Endothelial cell (in vitro differentiated cells): ENCODE results near the gene B3GLCT. TPM values are rescaled to one million over a fixed set of nuclear protein-coding genes. Genes with fewer than 3 reads are reported as not detected.

Experiments
- DNase-seq: peaks from one replicate; pipeline ENCODE4 v3.0.0; 2021; ENCODE audit warnings: low spot score
- H3K27ac Mint-ChIP-seq: one replicate; pipeline ENCODE4 v1.8.0; 2021; ENCODE audit warnings: mixed read lengths, inconsistent platforms; ENCODE audit not compliant: unreplicated experiment
- H3K27me3 Mint-ChIP-seq: one replicate; pipeline ENCODE4 v1.8.0; 2021; ENCODE audit warnings: mild to moderate bottlenecking, moderate library complexity, mixed read lengths, inconsistent platforms; ENCODE audit not compliant: unreplicated experiment
- H3K36me3 Mint-ChIP-seq: one replicate; pipeline ENCODE4 v1.8.0; 2021; ENCODE audit warnings: mild to moderate bottlenecking, low read depth, mixed read lengths, inconsistent platforms; ENCODE audit not compliant: unreplicated experiment
- H3K4me1 Mint-ChIP-seq: one replicate; pipeline ENCODE4 v1.8.0; 2021; ENCODE audit warnings: mild to moderate bottlenecking, mixed read lengths, inconsistent platforms; ENCODE audit not compliant: unreplicated experiment
- H3K4me3 Mint-ChIP-seq: one replicate; pipeline ENCODE4 v1.8.0; 2021; ENCODE audit warnings: mild to moderate bottlenecking, mixed read lengths, inconsistent platforms; ENCODE audit not compliant: unreplicated experiment
- H3K9me3 Mint-ChIP-seq: one replicate; pipeline ENCODE4 v1.8.0; 2021; ENCODE audit warnings: mixed read lengths, inconsistent platforms; ENCODE audit not compliant: unreplicated experiment
- total RNA-seq: library from RNA; stranded (reverse); fragmentation: NEBNext Ultra II Directional; extraction: Animal tissue kit (Norgen Biotek cat#: 25700); gene quantifications from one replicate; pipeline ENCODE4 v1.2.1, GENCODE V29; 2021; ENCODE audit not compliant: unreplicated experiment
- TF ChIP-seq, protein P1 (sequence below): fragments of 200-600 bp; sonication (generic); IDR thresholded peaks from one replicate; pipeline ENCODE4 v1.5.0; 2021; ENCODE audit warnings: antibody characterized with exemption; ENCODE audit not compliant: unreplicated experiment

Gene B3GLCT
- total RNA-seq, 1 donor from 2014 or later: 9.8 TPM

- no peaks in the 10 kb centered on the region for H3K36me3 Mint-ChIP-seq
- no peak overlapping the region for H3K27ac Mint-ChIP-seq
These were observed 25.3 kb downstream of the B3GLCT start for GRCh38 chr13:31224963-31225559.

DNA sequence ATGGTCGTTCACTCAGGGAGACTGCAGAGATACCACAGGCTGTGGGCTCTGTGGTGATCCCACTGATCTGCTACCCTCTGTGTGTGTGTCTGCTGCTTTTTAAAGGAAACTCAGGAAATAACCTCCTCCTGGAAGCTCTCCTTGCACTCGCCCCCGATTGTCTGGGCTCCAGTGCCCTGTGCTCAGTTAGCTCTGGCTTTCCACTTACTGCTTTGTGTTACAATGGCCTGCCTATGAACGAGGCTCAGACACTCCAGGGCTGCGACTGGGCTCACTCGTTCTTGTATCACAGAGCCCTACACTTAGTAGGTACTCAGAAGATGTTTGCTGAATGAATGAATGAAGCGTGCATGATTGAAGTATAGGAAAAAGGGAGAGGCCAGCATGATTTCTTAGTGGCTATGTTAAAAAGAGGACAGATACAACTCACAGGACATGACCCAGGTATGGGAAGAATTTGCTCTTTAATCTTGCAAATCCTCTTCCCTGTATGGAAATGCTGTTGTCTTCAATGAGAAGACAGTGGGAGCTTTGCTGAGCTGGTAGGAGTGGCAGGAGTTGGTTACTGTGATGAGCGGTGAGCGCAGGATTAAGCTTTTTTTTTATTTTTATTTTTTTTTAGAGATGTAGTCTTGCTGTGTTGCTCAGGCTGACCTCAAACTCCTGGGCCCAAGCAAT, 26.4 kb downstream of the B3GLCT start:
- H3K4me3 Mint-ChIP-seq: no peak overlapping the region
- peaks cover 41% of the 10 kb centered on the region for H3K4me1 Mint-ChIP-seq
- peak; percentile 28 for DNase-seq
- no peaks in the 10 kb centered on the region for H3K9me3 Mint-ChIP-seq
- peak overlapping the region; percentile 91 for H3K27ac Mint-ChIP-seq
- peaks cover 3% of the 10 kb centered on the region for H3K27me3 Mint-ChIP-seq
- H3K36me3 Mint-ChIP-seq: no peaks in the 10 kb centered on the region
- TF ChIP-seq, protein P1, sequence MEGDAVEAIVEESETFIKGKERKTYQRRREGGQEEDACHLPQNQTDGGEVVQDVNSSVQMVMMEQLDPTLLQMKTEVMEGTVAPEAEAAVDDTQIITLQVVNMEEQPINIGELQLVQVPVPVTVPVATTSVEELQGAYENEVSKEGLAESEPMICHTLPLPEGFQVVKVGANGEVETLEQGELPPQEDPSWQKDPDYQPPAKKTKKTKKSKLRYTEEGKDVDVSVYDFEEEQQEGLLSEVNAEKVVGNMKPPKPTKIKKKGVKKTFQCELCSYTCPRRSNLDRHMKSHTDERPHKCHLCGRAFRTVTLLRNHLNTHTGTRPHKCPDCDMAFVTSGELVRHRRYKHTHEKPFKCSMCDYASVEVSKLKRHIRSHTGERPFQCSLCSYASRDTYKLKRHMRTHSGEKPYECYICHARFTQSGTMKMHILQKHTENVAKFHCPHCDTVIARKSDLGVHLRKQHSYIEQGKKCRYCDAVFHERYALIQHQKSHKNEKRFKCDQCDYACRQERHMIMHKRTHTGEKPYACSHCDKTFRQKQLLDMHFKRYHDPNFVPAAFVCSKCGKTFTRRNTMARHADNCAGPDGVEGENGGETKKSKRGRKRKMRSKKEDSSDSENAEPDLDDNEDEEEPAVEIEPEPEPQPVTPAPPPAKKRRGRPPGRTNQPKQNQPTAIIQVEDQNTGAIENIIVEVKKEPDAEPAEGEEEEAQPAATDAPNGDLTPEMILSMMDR: no peak

More at GRCh38 chr13:31224963-31225559, 25.3 kb downstream of the B3GLCT start:
- TF ChIP-seq, protein P1: no peak
- Mint-ChIP-seq H3K9me3 (no peaks in the 10 kb centered on the region), H3K4me3 (no peak overlapping the region), H3K4me1 (peaks cover 41% of the 10 kb centered on the region), H3K27me3 (peaks cover 3% of the 10 kb centered on the region)
- DNase-seq: no peak

- no peak for DNase-seq
- Mint-ChIP-seq H3K9me3 (no peaks in the 10 kb centered on the region), H3K27me3 (peaks cover 3% of the 10 kb centered on the region), H3K4me3 (no peak overlapping the region), H3K36me3 (no peaks in the 10 kb centered on the region), H3K4me1 (peaks cover 41% of the 10 kb centered on the region), H3K27ac (no peak overlapping the region)
- TF ChIP-seq, protein P1: no peak
These were observed 27.3 kb downstream of the B3GLCT start for GRCh38 chr13:31227063-31227462.

DNA sequence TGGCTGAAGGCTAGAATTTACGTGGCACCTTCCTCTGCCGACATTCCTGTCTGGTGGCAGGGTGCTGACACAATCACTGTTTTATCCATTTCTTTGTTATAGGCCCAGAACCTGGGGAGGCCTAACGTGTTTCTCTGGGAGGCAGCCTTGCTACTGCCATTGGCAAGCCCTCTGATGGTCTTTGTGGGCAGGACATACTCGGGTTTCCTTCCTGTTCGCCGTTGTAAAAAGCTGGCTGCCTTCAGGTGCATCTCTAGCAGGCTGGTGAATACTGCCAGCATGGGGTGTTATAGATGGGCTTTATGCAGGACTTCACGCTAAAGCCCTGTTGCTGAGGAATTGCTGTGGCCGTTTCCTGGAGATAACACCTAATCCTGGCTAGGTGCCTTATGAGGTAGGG, 28.1 kb downstream of the B3GLCT start:
- no peak for DNase-seq
- H3K27ac Mint-ChIP-seq: no peak overlapping the region
- TF ChIP-seq, protein P1: no peak
- H3K27me3 Mint-ChIP-seq: peaks cover 3% of the 10 kb centered on the region
- no peaks in the 10 kb centered on the region for H3K36me3 Mint-ChIP-seq
- peaks cover 41% of the 10 kb centered on the region for H3K4me1 Mint-ChIP-seq
- no peaks in the 10 kb centered on the region for H3K9me3 Mint-ChIP-seq
- no peak overlapping the region for H3K4me3 Mint-ChIP-seq

- TF ChIP-seq, protein P1: peak; percentile 44
- DNase-seq: no peak
- H3K36me3 Mint-ChIP-seq: peaks cover 3% of the 10 kb centered on the region
- no peak overlapping the region for H3K4me3 Mint-ChIP-seq
- no peak overlapping the region for H3K27ac Mint-ChIP-seq
- H3K27me3 Mint-ChIP-seq: peaks cover 9% of the 10 kb centered on the region
- no peaks in the 10 kb centered on the region for H3K4me1 Mint-ChIP-seq
- H3K9me3 Mint-ChIP-seq: no peaks in the 10 kb centered on the region
These were observed 35.0 kb downstream of the B3GLCT start for GRCh38 chr13:31234729-31235128.
